ENCODE data around the gene GCSH. TPM values are rescaled to one million over a fixed set of nuclear protein-coding genes. Genes with fewer than 3 reads are reported as not detected.

The GCSH gene
- total and polyA plus RNA-seq, 8 donors: 7.4 to 18.7 (median 12.0) TPM

- TF ChIP-seq CTCF (IDR thresholded peaks at IDR 0.05): no peak
These were observed 567 bp upstream of the GCSH start for GRCh38 chr16:81096715-81097208.

DNA sequence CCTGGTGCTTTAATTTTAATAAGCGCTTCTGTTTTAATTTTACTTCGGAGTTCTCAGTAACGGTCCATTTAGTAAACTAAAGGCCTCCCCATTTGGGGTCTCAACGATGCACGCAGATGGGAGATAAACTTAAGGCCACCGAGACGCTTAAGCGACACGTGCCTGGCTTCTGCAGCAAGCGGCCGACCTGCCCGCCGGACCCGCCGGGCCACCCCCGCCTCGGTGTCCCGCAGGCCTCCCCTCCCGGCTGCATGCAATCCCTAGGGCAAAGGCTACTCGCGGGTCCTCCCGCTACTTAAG is 592 bp downstream of the GCSH start:
- peak in 2 of 4 donors; percentile 21 to 31 for ATAC-seq
- Histone ChIP-seq H3K36me3 (no peaks in the 10 kb centered on the region), H3K27ac (peak overlapping the region; percentile 59 to 78 (median 68)), H3K4me1 (no peaks in the 10 kb centered on the region), H3K9me3 (no peaks in the 10 kb centered on the region), H3K4me3 (peak overlapping the region; percentile 65 to 86 (median 72)), H3K27me3 (no peaks in the 10 kb centered on the region)
- no peak for TF ChIP-seq CTCF (IDR thresholded peaks at IDR 0.05)
- intact Hi-C loops (cut with DNase I): no loop called here
- FAIRE-seq: no peak
- no peak for DNase-seq
- 1% methylated on average over 22 of the region's 22 CpGs for WGBS, 2 donors

More at GRCh38 chr16:81096715-81097208, 567 bp upstream of the GCSH start:
- ATAC-seq (no peak), DNase-seq (peak in 1 of 6 donors; percentile 17), FAIRE-seq (no peak)
- Histone ChIP-seq H3K36me3 (no peaks in the 10 kb centered on the region), H3K4me1 (no peaks in the 10 kb centered on the region), H3K9me3 (no peaks in the 10 kb centered on the region), H3K27me3 (no peaks in the 10 kb centered on the region), H3K4me3 (peak overlapping the region in 2 of 4 donors; percentile 79 to 86), H3K27ac (peak overlapping the region in 2 of 4 donors; percentile 20 to 45)
- intact Hi-C loops (cut with DNase I): no loop called here
- WGBS, 2 donors: 54 to 56% methylated on average over 8 of the region's 8 CpGs

GRCh38 chr16:81094771-81095251 is 1.4 kb downstream of the GCSH start:
- no peak overlapping the region for H3K27ac ChIP-seq
- ATAC-seq (no peak), DNase-seq (no peak), FAIRE-seq (no peak)
- no peaks in the 10 kb centered on the region for H3K4me1 ChIP-seq
- 79 to 80% methylated on average over 21 of the region's 21 CpGs for WGBS, 2 donors
- H3K27me3 ChIP-seq: no peaks in the 10 kb centered on the region
- H3K9me3 ChIP-seq: no peaks in the 10 kb centered on the region
- intact Hi-C loops (cut with DNase I): no loop called here
- H3K4me3 ChIP-seq: peak overlapping the region in 1 of 4 donors; percentile 86
- no peak for TF ChIP-seq CTCF (IDR thresholded peaks at IDR 0.05)
- H3K36me3 ChIP-seq: no peaks in the 10 kb centered on the region

DNA sequence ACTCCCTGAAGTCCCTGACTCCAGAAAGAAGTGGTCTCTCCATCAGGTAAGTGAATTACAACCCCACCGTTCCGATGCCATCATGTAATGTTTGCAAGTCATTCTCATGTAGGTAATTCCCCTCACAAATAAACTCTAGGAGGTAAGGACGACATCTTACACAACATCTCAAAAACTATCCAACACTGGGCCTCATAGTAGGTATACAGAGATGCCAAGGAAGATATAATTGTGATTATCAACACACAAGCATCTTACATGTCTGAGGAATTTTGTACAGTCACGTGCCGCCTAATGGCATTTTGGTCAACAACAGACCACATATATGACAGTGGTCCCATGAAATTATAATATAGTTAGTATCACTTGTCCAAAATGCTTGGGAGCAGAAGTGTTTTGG is 7.4 kb downstream of the GCSH start:
- H3K4me3 ChIP-seq: no peak overlapping the region
- H3K9me3 ChIP-seq: no peaks in the 10 kb centered on the region
- intact Hi-C loops (cut with DNase I): no loop called here
- no peaks in the 10 kb centered on the region for H3K36me3 ChIP-seq
- no peak for ATAC-seq
- FAIRE-seq: no peak
- no peaks in the 10 kb centered on the region for H3K27me3 ChIP-seq
- no peaks in the 10 kb centered on the region for H3K4me1 ChIP-seq
- DNase-seq: no peak
- H3K27ac ChIP-seq: no peak overlapping the region
- 94 to 96% methylated on average over 5 of the region's 5 CpGs for WGBS, 2 donors
- no peak for TF ChIP-seq CTCF (IDR thresholded peaks at IDR 0.05)

- no peak for TF ChIP-seq CTCF (IDR thresholded peaks at IDR 0.05)
- H3K9me3 ChIP-seq: no peaks in the 10 kb centered on the region
- no peak overlapping the region for H3K4me3 ChIP-seq
- FAIRE-seq (no peak), DNase-seq (no peak), ATAC-seq (no peak)
- intact Hi-C loops (cut with DNase I): no loop called here
- no peak overlapping the region for H3K27ac ChIP-seq
- H3K27me3 ChIP-seq: no peaks in the 10 kb centered on the region
- no peaks in the 10 kb centered on the region for H3K36me3 ChIP-seq
- 84 to 89% methylated on average over 4 of the region's 4 CpGs for WGBS, 2 donors
- H3K4me1 ChIP-seq: peaks cover 0 to 3% (median 0%) of the 10 kb centered on the region in 3 donors
These were observed 15.2 kb downstream of the GCSH start for GRCh38 chr16:81081014-81081413.

All from pancreas (tissue), 10 donors.